Cortex of kidney (tissue), 1 donor: ENCODE measurements around the gene PHRF1.

ENCODE experiments used
- DNase-seq: peaks from one replicate; lab custom pipeline; 2025; lab: John Stamatoyannopoulos, UW

PHRF1 gene

GRCh38 chr11:575313-575995 lies 816 bp upstream of the PHRF1 start:
- DNase-seq, result no peak

DNA sequence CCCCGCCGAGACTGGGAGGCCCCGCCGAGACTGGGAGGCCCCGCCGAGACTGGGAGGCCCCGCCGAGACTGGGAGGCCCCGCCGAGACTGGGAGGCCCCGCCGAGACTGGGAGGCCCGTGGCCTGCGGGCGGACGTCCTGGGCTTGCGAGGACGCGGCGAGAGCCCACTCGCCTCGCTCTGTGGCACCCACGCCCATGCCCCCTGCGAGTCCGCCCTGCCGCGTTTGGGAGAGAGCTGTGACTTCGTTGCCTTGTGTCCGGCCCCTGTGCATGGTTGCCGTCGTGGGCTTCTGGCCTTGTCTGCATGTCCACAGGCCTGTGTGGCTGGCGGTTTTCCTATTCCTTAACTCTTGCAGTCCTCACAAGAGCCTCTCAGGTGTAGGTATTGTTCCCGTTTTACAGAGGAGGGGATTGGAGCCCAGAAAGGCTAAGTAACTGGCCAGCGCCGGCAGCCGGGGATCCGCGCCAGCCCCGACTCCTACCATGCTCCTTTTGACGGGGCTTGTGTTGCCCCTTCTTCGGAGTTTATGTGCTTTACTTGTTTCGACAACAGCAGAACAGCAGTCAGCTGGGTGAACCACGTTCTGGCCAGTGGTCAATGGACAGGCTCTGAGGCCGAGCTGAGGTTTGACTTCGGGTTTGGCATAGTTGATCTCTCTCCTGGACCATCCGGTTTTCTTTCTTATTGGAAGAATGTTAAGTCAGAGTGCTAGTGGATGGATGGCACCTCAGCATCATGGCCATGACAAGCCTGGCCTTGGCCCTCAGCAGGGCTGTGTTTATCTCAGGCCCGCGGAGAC lies 741 bp downstream of the PHRF1 start:
- no peak for DNase-seq

- no peak for DNase-seq
Observed at GRCh38 chr11:577611-577894, 1.3 kb downstream of the PHRF1 start.

DNA sequence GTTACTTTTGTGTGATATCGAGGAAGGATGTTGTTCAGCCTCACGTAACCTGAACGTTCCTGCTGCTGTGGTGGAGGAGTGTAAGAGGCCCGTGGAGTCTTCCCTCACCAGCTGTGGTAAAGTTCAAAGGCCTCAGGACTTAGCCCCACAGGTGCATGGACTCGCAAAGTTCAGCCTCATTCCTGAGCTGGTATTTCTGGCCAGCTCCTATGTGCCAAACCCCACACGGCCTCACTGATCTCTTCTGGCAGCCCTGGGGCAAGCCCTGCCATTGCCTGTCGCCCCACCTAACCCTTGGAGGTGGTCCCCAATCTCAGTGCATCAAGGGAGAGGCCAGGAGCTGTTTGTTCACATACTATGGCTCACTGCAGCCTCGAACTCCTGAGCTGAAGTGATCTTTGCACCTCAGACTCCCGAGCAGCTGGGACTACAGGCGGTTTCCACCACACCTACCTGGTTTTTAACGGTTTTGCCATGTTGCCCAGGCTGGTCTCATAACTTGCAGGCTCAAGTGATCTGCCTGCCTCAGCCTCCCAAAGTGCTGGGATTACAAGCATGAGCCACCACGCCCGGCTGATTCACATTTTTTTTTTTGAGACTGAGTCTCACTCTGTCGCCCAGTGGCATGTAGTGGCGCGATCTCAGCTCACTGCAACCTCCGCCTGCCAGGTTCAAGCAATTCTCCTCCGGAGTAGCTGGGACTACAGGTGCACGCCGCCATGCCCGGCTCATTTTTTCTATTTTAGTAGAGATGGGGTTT lies 2.2 kb downstream of the PHRF1 start:
- no peak for DNase-seq

DNA sequence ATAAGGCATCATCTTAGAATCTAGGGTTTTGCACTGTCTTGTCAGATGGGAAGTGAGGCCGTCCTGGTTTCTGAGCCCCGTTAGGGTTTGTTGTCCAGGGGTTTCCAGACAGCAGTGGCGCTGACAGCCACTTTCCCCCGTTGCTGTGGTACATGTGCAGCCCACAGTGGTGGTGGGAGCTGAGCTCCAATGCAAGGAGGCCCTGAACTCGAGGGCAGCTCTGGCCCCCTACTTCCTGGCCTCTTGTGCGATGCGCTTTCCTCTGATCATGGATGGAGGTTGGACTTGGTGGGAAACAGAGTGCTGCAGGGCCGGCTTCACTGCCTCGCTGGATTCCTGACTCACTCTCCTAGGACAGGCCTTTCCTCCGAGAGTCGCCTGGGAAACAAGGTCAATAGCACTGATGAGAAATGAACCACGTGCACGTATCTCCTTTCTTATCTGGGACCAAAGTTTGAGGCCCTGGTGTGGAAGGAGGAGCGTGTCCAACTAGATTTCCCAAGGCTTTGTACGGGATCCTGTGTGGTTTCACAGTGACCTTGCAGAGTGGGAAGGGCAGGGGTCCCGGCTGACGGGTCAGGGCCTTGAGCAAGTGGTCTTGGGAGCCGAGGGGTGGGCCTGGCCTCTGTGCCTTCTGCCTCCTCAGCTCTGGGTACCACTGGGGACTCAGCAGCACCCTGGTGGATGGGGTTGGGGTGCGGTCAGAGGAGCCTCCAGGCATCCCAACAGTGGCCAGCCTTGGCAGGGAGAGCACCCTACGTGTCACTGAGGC lies 3.7 kb downstream of the PHRF1 start:
- DNase-seq, result no peak

- no peak for DNase-seq
Observed at GRCh38 chr11:581342-581741, 5.1 kb downstream of the PHRF1 start.

- no peak for DNase-seq
Observed at GRCh38 chr11:581752-582151, 5.5 kb downstream of the PHRF1 start.

DNA sequence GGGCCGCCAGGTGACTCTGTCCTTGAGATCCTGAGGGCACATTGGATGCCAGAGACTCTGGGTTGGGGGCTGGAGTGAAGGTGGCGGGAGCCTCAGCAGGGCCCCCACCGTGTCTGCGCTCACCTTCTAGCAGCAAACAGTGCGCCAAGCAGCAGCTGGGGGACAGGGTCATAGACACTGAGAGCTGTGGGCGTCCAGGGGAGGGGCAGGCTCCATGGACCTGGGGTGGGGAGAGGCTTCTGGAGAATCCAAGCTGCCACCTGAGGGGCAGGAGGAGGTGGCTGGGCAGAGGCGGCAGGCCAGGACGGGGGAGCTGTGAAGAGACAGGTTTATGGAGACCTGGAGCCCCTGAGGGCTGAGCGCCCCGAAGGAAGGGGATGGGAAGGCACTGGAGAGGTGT lies 8.0 kb downstream of the PHRF1 start:
- DNase-seq, result no peak

DNA sequence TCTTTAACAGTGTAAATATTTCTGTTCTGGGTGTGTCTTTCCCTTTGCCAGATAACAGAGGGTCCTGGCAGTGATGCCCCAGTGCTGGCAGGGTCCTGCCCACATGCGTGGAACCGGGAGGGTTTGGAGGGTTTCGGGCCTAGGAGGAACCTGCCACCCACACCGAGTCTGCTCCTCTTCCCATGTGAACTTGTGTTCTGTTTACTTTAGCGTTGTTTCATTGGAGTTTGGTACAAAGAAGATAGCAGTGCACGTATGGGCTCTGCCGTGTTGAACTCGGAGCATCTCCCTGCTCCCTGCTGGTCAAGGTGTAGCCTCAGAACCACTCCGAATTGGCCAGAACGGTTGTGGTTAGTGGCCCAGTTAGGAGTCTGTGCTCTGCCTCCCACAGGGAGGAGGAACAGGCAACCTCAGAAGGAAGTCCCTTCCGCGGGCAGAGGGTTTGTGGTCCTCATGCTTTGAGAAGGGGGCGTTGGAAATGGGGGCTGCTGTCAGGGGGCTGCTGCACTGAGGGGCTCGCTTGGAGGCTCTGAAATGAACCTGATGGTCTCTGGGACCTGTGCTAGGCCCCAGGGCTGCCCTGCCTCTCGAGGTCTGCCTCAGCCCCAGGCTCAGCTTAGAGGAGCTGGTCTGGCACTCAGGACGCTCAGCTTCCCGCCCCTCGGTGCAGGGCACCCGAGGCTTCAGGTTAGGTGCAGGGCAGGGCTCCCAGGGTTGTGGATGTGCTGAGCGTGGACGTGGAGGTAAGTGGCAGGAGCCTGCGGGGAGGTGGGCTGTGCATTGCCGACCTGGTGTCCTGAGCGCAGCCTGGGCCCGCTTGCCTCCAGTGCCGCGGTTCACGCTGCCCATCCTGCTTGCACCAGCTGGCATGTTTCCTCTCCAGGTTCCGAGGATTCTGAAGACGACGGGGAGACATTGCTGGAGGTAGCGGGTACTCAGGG lies 10.4 kb downstream of the PHRF1 start:
- no peak for DNase-seq

GRCh38 chr11:587546-587945 lies 11.3 kb downstream of the PHRF1 start:
- no peak for DNase-seq

DNA sequence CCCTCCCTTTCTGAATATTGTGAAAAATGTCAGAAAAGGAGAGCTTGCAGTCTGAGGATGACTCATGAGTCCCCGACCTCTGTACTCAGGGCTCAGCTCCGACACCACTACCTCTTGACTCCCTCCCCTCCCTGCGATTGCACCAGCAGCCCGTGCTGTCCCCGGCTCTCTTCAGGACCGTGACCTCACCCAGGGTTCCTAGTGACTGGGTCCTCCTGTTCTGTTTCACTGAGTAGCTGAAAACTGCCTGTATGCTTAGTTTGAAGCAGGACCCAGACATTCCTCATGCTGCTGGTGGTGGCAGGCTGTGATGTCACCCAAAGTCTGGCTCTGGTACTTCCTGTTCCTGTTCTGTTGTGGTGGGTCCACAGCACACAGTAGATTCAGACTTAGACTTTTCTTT lies 11.7 kb downstream of the PHRF1 start:
- no peak for DNase-seq

- DNase-seq, result no peak
Observed at GRCh38 chr11:589798-590197, 13.5 kb downstream of the PHRF1 start.

- DNase-seq, result no peak
Observed at GRCh38 chr11:590997-591396, 14.7 kb downstream of the PHRF1 start.

DNA sequence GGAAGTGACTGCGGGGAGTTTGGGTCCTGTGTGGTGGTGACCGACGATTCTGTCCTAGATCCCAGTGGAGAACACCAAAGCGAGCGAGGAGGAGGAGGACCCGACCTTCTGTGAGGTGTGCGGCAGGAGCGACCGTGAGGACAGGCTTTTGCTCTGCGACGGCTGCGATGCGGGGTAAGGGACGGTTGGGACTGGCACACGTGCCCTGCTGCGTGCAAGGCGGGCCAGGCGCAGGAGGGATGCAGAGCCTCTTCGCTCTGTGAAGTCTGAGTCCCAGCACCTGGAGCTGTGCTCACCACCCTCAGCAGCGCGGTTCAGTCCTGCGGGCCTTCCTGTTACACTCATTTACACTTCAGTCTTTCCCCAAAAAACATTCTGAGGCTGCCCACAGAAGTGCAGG lies 16.2 kb downstream of the PHRF1 start:
- no peak for DNase-seq

DNA sequence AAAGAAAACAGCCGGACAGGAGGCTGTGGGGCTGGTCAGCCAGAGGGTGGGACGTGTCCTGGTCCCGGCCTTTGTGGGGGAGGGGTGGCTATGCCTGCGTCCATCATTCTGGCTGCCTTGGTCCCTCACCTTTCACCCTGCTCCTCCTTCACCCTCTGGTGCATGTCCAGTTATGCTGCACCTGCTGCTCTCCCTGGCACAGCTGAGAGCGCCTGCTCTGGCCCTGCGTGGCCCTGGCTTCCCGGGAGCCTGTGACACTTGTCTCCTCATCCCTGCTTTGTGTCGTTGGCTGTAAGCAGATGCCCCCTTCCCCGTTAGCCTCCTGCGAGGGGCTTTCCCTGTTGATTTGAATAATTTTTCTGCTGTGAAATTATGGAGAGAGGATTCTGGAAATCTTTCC lies 16.6 kb downstream of the PHRF1 start:
- DNase-seq, result no peak

DNA sequence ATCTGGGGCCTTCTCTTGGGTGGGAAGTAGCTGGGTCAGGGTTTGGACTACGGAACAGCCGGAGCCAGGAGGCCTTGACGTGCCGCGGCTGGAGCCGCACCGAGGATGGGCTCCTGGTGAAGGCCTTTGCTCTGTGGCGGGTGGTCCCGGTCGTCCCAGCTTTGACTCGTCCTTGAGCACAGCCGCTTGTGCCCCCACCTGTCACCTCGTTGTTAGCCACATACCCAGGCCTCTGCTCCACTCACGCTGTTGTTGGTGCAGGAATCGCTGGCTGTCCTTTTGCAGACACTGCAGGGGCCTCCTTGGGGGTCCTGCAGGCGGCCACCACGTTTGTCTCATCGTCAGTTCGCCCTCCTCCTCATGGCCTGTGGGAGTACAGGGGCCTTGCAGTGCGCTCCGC lies 17.1 kb downstream of the PHRF1 start:
- no peak for DNase-seq

GRCh38 chr11:595400-595799 lies 19.1 kb downstream of the PHRF1 start:
- DNase-seq, result no peak

GRCh38 chr11:596374-596773 lies 20.1 kb downstream of the PHRF1 start:
- DNase-seq, result no peak

DNA sequence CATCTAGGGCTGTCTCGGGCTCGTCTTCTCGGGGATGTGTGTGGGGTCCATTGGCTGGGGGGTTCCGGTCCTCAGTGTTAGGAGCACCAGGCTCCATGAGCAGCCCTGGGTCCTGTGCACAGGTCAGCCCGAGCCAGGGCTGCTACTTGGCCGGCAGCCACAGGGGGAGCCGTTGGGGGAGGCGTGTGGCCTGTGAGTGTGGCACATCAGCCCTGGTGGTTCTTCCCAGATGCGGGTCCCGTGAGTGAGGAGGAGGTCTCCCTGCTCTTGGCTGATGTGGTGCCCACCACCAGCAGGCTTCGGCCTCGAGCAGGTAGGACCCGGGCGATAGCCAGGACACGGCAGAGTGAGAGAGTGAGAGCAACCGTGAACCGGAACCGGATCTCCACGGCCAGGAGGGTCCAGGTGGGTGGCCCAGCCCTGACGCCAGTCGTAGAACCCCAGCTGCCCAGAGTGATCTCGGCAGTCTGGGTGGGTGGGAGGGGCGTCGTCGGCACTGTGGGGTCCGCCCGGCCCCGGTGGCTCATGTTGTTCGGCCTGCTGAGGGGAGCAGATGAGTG lies 21.0 kb downstream of the PHRF1 start:
- DNase-seq, result no peak

- DNase-seq, result no peak
Observed at GRCh38 chr11:598005-598680, 21.9 kb downstream of the PHRF1 start.
